GM19463 (cell line): Measurements from ENCODE around the gene TYW1B.
"Not testable (repeated sequence)": the region's sequence is repeated elsewhere in the genome, so short reads cannot be mapped to it uniquely, and the experiment has no call there.

Experiments used
- ATAC-seq: cut with Tn5 transposase; IDR thresholded peaks from one replicate; pipeline ENCODE4 v1.9.1; 2021; ENCODE audit warnings: mild to moderate bottlenecking, moderate library complexity; ENCODE audit not compliant: unreplicated experiment

The TYW1B gene, protein sequence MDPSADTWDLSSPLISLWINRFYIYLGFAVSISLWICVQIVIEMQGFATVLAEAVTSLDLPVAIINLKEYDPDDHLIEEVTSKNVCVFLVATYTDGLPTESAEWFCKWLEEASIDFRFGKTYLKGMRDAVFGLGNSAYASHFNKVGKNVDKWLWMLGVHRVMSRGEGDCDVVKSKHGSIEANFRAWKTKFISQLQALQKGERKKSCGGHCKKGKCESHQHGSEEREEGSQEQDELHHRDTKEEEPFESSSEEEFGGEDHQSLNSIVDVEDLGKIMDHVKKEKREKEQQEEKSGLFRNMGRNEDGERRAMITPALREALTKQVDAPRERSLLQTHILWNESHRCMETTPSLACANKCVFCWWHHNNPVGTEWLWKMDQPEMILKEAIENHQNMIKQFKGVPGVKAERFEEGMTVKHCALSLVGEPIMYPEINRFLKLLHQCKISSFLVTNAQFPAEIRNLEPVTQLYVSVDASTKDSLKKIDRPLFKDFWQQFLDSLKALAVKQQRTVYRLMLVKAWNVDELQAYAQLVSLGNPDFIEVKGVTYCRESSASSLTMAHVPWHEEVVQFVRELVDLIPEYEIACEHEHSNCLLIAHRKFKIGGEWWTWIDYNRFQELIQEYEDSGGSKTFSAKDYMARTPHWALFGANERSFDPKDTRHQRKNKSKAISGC

GRCh38 chr7:72827839-72828591, at the start of gene TYW1B:
TYW1B (minus strand) TSS chr7:72828200; CDS start chr7:72828075, 125 bp downstream.
- ATAC-seq: peak; percentile 88

- not testable (repeated sequence) for ATAC-seq
These were observed 39.6 kb upstream of the TYW1B start for GRCh38 chr7:72867591-72867990.

DNA sequence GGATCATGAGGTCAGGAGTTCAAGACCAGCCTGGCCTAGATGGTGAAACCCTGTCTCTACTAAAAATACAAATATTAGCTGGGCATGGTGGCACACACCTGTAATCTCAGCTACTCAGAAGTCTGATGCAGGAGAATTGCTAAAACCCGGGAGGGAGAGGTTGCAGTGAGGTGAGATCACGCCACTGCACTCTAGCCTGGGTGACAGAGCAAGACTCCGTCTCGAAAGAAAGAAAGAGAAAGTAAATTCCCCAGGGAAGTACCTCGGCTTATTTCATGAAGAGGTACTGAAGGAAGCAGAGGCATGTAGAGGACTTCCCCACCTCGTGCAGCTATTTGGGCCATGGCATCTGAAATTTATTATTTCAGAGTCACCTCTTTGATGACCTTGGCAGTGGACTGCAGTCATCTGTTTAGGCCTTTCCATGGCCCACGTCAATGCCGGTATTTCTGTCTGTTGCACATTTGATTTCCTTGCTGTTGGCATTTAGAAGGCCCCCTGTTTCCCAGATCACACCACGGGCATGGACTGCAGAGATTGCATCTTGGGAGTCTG, 30.9 kb upstream of the TYW1B start:
- not testable (repeated sequence) for ATAC-seq

- not testable (repeated sequence) for ATAC-seq
These were observed 29.9 kb upstream of the TYW1B start for GRCh38 chr7:72857925-72858324.

DNA sequence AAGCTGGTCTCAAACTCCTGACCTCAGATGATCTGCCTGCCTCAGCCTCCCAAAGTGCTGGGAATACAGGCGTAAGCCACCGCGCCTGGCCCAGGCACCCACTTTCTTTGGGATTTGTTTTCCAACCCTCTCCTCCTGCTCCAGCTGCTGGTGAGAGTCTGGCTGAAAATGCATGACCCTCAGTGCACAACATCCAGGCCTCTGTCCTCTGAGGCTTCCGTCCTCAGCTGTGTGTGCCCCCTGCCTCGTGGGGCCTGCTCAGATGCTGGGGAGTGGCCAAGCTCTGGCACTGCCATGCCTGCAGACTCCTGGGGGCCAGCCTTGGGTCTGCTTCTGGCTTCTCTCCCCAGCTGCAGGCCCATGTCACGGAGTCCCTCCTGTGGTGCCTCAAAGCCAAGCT, 27.3 kb upstream of the TYW1B start:
- ATAC-seq: not testable (repeated sequence)

- not testable (repeated sequence) for ATAC-seq
These were observed 24.9 kb upstream of the TYW1B start for GRCh38 chr7:72852937-72853336.

GRCh38 chr7:72850746-72851145, 22.7 kb upstream of the TYW1B start:
- ATAC-seq: not testable (repeated sequence)

- not testable (repeated sequence) for ATAC-seq
These were observed 16.1 kb upstream of the TYW1B start for GRCh38 chr7:72844146-72844545.

- not testable (repeated sequence) for ATAC-seq
These were observed 15.2 kb upstream of the TYW1B start for GRCh38 chr7:72843166-72843565.

DNA sequence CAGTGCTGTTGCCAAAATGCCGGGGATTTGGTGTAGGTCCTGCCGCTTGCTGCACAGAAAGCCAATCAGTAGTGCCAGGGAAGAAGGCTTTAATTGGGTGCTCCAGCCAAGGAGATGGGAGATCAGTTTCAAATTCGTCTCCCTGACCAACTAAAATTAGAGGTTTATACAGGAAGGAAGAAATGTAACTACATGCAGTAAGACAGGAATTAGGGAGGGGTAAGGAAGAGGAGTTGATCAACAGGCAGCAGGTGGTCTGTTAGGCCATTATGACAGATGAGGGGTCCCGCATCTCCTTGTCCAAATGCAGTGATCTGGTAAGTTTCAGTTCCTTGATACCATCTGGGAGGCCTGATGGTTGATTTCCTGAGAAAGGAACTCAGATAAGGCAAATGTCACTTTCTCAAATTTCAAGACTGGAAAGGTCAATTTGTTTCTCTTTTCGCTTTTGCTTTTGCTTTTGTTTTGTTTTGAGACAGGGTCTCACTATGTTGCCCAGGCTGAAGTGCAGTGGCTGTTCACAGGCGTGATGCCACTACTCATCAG, 13.0 kb upstream of the TYW1B start:
- ATAC-seq: not testable (repeated sequence)

- not testable (repeated sequence) for ATAC-seq
These were observed 10.3 kb upstream of the TYW1B start for GRCh38 chr7:72838315-72838714.

DNA sequence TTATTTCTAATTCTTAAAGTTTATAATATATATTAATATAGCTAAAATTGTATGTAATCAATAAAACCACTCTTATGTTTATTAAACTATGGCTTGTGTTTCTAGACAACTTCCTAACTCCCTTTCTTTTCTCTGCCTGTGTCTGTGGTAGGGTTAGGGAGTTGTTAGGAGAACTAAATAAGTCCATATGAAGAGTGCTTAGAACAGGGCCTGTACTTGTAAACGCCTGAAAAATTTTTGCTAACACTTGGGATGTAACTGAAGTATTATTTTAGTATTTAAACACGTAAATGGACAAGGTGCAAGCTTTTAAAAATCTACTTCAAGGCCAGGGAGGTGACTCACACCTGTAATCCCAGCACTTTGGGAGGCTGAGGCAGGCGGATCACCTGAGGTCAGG, 9.3 kb upstream of the TYW1B start:
- not testable (repeated sequence) for ATAC-seq

- not testable (repeated sequence) for ATAC-seq
These were observed 2.6 kb upstream of the TYW1B start for GRCh38 chr7:72830567-72830966.

GRCh38 chr7:72829687-72830354, 1.8 kb upstream of the TYW1B start:
- ATAC-seq: peak; percentile 28

DNA sequence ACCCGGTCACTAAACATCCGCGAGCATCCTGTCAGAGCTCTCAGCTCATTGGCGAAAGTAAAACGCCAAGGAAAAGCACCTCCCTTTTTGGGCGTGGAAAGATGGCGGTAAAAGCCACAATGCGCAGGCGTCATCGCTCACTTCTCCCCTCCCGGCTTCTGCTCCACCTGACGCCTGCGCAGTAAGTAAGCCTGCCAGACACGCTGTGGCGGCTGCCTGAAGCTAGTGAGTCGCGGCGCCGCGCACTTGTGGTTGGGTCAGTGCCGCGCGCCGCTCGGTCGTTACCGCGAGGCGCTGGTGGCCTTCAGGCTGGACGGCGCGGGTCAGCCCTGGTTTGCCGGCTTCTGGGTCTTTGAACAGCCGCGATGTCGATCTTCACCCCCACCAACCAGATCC, 1.3 kb upstream of the TYW1B start:
- peak; percentile 40 for ATAC-seq

DNA sequence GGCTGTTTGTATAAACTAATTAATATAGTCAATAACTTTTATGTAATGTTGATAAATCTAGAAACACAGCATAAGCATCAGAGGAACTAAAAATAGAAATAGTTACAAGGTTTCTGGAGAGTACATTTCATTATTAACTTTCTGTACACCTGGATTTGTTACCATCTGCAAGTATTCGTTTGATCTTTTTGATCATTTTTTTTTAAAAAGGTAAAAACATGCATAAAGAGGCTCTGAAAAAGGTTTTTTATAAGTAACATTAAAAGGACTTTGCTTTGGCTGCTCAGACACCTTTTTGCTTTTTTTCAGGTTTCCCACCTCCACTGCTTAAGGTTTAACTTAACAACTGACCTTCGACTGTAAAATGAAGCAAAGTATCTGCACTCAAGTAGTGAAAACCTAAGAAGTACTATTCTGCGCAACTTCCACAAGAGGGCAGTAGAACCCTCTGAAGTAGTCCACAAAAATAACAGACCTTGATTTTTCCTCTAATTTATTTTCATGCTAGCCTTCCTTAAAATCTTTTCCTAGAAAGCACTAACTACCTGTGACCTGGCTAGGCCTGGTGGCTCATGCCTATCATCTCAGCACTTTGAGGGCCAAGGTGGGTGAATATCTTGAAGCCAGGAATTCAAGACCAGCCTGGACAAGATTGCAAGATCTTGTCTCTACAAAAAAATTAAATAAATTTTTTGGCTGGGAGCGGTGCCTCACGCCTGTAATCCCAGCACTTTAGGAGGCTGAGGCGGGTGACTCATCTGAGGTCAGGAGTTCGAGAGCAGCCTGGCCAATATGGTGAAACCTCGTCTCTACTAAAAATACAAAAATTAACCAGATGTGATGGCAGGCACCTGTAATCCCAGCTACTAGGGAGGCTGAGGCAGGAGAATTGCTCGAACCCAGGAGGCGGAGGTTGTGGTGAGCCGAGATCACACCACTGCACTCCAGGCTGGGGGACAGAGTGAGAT, 4.0 kb downstream of the TYW1B start:
- ATAC-seq: not testable (repeated sequence)

GRCh38 chr7:72822497-72822896, 5.5 kb downstream of the TYW1B start:
- ATAC-seq: not testable (repeated sequence)

DNA sequence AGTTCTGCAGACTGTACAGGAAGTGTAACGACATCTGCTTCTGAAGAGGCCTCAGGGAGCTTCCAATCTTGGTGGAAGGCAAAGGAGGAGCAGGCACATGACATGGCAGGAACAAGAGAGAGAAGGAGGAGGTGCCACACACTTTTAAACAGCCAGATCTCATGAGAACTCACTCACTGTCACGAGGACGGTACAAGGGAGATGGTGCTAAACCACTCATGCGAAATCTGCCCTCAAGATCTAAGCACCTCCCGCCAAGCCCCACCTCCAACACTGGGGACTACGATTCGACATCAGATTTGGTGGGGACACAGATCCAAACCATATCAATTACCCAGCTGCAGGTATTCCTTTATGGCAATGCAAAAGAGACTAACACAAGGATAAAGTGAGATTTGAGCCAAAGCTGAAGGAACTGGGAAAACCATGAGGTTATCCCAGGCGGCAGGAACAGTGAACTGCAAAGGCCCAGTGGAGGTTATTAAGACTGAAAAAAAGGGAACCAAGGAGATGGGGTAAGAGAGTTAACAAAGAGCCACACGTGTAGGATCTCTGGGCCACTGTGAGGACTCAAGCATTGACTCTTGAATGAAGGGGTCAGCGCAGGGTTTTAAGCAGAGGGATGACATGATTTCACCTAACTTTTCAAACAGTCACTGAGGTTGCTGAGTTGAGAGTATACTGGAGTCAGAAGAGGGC, 9.2 kb downstream of the TYW1B start:
- not testable (repeated sequence) for ATAC-seq
